Psoas muscle (tissue), 8 donors: ENCODE data around the gene PSORS1C2. TPM values are rescaled to one million over a fixed set of nuclear protein-coding genes. Genes with fewer than 3 reads are reported as not detected.

Source experiments
- ATAC-seq, 4 donors: fragments of 200-7000 bp; cut with Tn5 transposase; one replicate each; pipeline ENCODE4 v1.9.1; 2020; ENCODE audit warnings: moderate library complexity in 3 of 4, mild to moderate bottlenecking in 2 of 4
- DNase-seq, 2 donors: peaks; one replicate each; pipeline ENCODE4 v3.0.0-alpha.2; 2020
- H3K27ac ChIP-seq: fragments of 200-600 bp; one replicate; pipeline ENCODE4 v1.8.0; 2022
- H3K27me3 ChIP-seq, 3 donors: fragments of 200-600 bp in 1 of 3; one replicate each; pipeline versions ENCODE4 v1.6.1 to v1.8.0; 2013 to 2022; ENCODE audit warnings: low read length in 2 of 3, mild to moderate bottlenecking in 2 of 3, moderate library complexity in 1 of 3; ENCODE audit not compliant: insufficient read depth in 3 of 3
- H3K36me3 ChIP-seq, 2 donors: fragments of 200-600 bp in 1 of 2; one replicate each; pipeline versions ENCODE4 v1.6.1 to v1.8.0; 2013 to 2022; ENCODE audit warnings: low read depth in 1 of 2, mild to moderate bottlenecking in 1 of 2, moderate library complexity in 1 of 2; ENCODE audit not compliant: insufficient read depth in 1 of 2
- H3K4me1 ChIP-seq: fragments of 200-600 bp; one replicate; pipeline ENCODE4 v1.8.0; 2022
- H3K4me3 ChIP-seq: fragments of 200-600 bp; one replicate; pipeline ENCODE4 v1.8.0; 2022; ENCODE audit warnings: mild to moderate bottlenecking
- H3K9me3 ChIP-seq: fragments of 200-600 bp; one replicate; pipeline ENCODE4 v1.8.0; 2022
- WGBS, 3 donors: extraction: QIAGEN DNeasy Blood & Tissue Kit; methylation state at CpG; one replicate each; pipeline versions ENCODE4 v1.1.6 to v1.1.7; 2013; 5-methylcytosine and 5-hydroxymethylcytosine counted together
- intact Hi-C, 2 donors: fragments of 100-400 bp; cut with DNase I; formaldehyde crosslinking; loops; one replicate each; pipeline versions ENCODE4 v1.11.0 to v1.14.2; 2022
- polyA plus RNA-seq, 3 donors: library from polyadenylated mRNA; stranded (reverse); fragments of 200-250 nt; gene quantifications; one replicate each; pipeline ENCODE4 v1.2.3, GENCODE V29; 2013
- total RNA-seq, 4 donors: library from RNA; stranded (reverse); fragmentation: NEBNext Ultra II Directional in 2 of 4; extraction: Animal tissue kit (Norgen Biotek cat#: 25700) in 2 of 4; gene quantifications; one replicate each; pipeline versions ENCODE4 v1.2.1 to v1.2.4, GENCODE V29; 2021 to 2023
- TF ChIP-seq, protein P1 (sequence below): fragments of 200-600 bp; IDR thresholded peaks from one replicate; pipeline ENCODE4 v1.8.0; 2022; ENCODE audit warnings: antibody characterized with exemption
- donor health status: healthy with polysubstance abuse.
- donor health status: DM: no; HTN: no; CAD: no; lungs with moderate emphysema.
- donor health status: Bipolar disorder and iron deficiency.
- donor health status: healthy.
- donor health status: DM: yes; HTN: yes; CAD: no.
- donor health status: DM: no; HTN: no; CAD: no.
- donor health status: DM: no; HTN: no; CAD: no.
- donor health status: DM: yes; HTN: yes; CAD: no.

The PSORS1C2 gene
- total and polyA plus RNA-seq, 7 donors: not detected

DNA sequence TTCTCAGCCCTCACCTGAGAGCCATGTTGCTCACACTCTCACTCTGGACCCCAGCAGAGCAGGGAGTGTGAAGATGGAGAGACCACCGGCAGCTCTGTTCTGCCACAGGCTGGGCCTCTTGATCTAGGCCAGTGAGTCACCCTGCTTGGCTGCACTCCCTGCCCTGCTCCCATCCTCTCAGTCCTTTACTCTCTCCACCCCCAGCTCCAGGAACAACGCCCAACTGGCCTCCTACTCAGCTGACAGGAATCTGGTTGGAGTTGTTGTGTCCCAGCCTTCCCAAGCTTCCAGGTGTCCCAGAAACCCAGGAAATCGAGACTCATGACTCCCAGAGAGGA, 24.4 kb downstream of the PSORS1C2 start, which contains the start of gene PSORS1C1:
PSORS1C1 (plus strand) TSS at position 260 of the 338 bp plus-strand sequence. CDS start 14,833 bp downstream, outside the sequence.
- Histone ChIP-seq H3K9me3 (no peaks in the 10 kb centered on the region), H3K4me1 (no peaks in the 10 kb centered on the region), H3K27ac (no peak within 1 kb of the TSS), H3K4me3 (no peak within 1 kb of the TSS), H3K36me3 (no peaks in the 10 kb centered on the region), H3K27me3 (peaks cover 0 to 22% (median 0%) of the 10 kb centered on the region in 3 donors)
- WGBS, 3 donors: 16 to 32% (median 19%) methylated on average over 3 of the region's 3 CpGs
- intact Hi-C loops: no loop called here
- TF ChIP-seq, protein P1, sequence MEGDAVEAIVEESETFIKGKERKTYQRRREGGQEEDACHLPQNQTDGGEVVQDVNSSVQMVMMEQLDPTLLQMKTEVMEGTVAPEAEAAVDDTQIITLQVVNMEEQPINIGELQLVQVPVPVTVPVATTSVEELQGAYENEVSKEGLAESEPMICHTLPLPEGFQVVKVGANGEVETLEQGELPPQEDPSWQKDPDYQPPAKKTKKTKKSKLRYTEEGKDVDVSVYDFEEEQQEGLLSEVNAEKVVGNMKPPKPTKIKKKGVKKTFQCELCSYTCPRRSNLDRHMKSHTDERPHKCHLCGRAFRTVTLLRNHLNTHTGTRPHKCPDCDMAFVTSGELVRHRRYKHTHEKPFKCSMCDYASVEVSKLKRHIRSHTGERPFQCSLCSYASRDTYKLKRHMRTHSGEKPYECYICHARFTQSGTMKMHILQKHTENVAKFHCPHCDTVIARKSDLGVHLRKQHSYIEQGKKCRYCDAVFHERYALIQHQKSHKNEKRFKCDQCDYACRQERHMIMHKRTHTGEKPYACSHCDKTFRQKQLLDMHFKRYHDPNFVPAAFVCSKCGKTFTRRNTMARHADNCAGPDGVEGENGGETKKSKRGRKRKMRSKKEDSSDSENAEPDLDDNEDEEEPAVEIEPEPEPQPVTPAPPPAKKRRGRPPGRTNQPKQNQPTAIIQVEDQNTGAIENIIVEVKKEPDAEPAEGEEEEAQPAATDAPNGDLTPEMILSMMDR: no peak
- peak; percentile 77 to 93 (median 85) for ATAC-seq
- peak; percentile 89 to 90 for DNase-seq

DNA sequence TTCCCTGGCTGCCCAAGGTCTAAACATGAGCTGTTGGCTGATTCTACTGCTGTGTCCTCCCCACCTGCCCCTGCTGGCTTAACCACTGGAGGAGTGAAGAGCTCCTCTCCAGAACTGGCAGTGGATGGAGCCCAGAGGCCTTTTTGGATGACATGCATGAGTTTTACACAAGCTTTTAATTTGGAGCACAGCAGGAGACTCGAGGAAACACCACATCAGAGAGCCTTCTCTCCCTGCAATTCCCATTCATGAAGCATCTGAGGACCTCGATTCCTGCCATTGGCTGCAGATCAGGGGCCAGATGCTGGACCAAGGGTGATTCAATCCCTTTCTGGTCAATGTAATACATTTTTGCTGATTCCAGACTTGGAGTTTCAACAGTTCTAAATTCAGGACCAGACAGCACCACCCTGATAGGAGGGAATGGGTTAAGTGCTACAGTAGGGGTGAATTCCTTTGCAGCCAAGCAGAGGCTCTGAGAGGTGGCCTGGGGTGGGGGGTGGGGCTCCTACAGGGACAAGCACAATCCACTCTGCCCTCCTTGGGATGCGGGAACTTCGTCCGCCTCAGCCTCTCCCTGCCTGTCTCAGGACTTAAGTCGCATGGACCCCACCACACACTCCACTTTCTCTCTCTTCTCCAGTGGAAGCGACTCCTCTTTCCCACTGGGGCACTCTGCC, 24.9 kb downstream of the PSORS1C2 start:
- intact Hi-C loops: no loop called here
- H3K9me3 ChIP-seq: no peaks in the 10 kb centered on the region
- DNase-seq (no peak), ATAC-seq (peak in 2 of 4 donors; percentile 18 to 35)
- peaks cover 0 to 26% (median 0%) of the 10 kb centered on the region in 3 donors for H3K27me3 ChIP-seq
- H3K27ac ChIP-seq: no peak overlapping the region
- TF ChIP-seq, protein P1: no peak
- 61 to 74% (median 70%) methylated on average over 6 to 7 of the region's 7 CpGs for WGBS, 3 donors
- H3K4me1 ChIP-seq: no peaks in the 10 kb centered on the region
- no peaks in the 10 kb centered on the region for H3K36me3 ChIP-seq
- no peak overlapping the region for H3K4me3 ChIP-seq

DNA sequence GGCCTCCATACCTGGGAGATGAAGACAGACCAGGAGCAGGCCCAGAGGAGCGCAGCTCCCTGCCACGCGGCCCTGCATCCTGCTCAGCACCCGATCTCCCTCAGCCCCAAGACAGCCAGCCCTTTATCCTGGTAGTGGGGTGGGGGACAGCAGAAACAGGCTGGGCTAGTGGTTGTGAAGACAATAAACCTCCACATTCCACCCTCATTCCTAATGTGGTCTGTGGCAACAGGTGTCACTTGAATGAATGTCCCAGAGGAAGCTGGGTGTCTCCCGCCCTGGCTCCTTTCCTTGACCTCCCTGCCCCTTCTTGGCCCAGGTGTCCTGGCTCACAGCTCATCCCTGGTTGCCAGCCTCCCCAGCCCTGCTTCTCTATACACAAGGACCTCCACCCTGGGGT, 26.4 kb downstream of the PSORS1C2 start, which contains the start of gene C6orf15:
C6orf15 (minus strand) TSS at position 98 of the 400 bp plus-strand sequence; CDS start at position 78, 20 bp downstream.
- TF ChIP-seq, protein P1: no peak
- Histone ChIP-seq H3K4me3 (no peak within 1 kb of the TSS), H3K27me3 (peaks cover 0 to 19% (median 0%) of the 10 kb centered on the region in 3 donors), H3K36me3 (no peaks in the 10 kb centered on the region), H3K9me3 (no peaks in the 10 kb centered on the region), H3K27ac (no peak within 1 kb of the TSS), H3K4me1 (no peaks in the 10 kb centered on the region)
- WGBS, 3 donors: 85 to 97% (median 85%) methylated on average over 5 of the region's 5 CpGs
- DNase-seq (no peak), ATAC-seq (no peak)
- intact Hi-C loops: no loop called here

DNA sequence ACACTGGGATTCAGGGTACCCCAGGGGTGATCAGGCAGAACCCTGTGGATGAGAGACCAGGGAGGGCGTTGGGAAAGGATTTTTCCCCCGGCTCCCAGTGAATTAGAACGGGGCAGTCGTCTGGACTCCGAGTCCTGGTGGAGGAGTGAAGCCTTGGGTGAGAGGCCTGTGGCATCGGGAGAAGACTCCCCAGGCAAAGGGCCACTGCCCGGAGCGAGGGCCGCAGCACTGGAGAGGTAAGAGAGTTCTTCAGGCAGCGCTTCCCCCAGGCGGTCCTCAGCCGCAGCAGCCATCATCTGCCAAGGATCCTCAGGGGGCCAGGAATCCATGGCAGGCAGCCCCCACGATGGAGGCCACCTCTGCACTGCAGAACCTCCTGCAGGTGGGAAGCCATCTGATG, 27.2 kb downstream of the PSORS1C2 start:
- Histone ChIP-seq H3K27me3 (peaks cover 0 to 19% (median 0%) of the 10 kb centered on the region in 3 donors), H3K9me3 (no peaks in the 10 kb centered on the region), H3K36me3 (no peaks in the 10 kb centered on the region), H3K27ac (no peak overlapping the region), H3K4me3 (no peak overlapping the region), H3K4me1 (no peaks in the 10 kb centered on the region)
- ATAC-seq (no peak), DNase-seq (no peak)
- intact Hi-C loops: no loop called here
- WGBS, 3 donors: 88 to 95% (median 88%) methylated on average over 12 to 13 of the region's 13 CpGs
- TF ChIP-seq, protein P1: no peak
